Cardiac muscle cell (in vitro differentiated cells and primary cell): ENCODE data around the gene KDM2A. TPM values are rescaled to one million over a fixed set of nuclear protein-coding genes. Genes with fewer than 3 reads are reported as not detected.
"Not testable (repeated sequence)": the region's sequence is repeated elsewhere in the genome, so short reads cannot be mapped to it uniquely, and the experiment has no call there.

Experiments used
- DNase-seq, 2 donors: peaks; one replicate each; pipeline versions ENCODE4 v3.0.0 to v3.0.0-alpha.2; 2010 to 2017; ENCODE audit warnings: low read depth in 1 of 2, low spot score in 1 of 2
- H3K27ac ChIP-seq: fragments of 200-600 bp; sonication (generic); 2 replicates; pipeline ENCODE4 v1.5.1; 2016
- H3K27me3 ChIP-seq: fragments of 200-600 bp; sonication (generic); 2 replicates; pipeline ENCODE4 v1.6.0; 2016; ENCODE audit warnings: control low read depth
- H3K36me3 ChIP-seq: fragments of 200-600 bp; sonication (generic); 2 replicates; pipeline ENCODE4 v1.5.1; 2016; ENCODE audit warnings: control low read depth
- H3K4me1 ChIP-seq: fragments of 200-600 bp; sonication (generic); 2 replicates; pipeline ENCODE4 v1.8.1; 2017; ENCODE audit warnings: low read depth, mild to moderate bottlenecking, mixed run types
- H3K4me3 ChIP-seq: fragments of 200-600 bp; sonication (generic); 2 replicates; pipeline ENCODE4 v1.5.1; 2016; ENCODE audit warnings: mild to moderate bottlenecking
- H3K9me3 ChIP-seq: fragments of 200-600 bp; sonication (generic); 2 replicates; pipeline ENCODE4 v1.5.1; 2017; ENCODE audit warnings: low read depth, mild to moderate bottlenecking, control low read depth
- polyA plus RNA-seq: library from polyadenylated mRNA; unstranded; fragments of >200 nt; fragmentation: Nextera tagmentation; extraction: Ambion mirVana; gene quantifications from 2 replicates; pipeline ENCODE4 v1.2.1, GENCODE V29; 2016
- total RNA-seq: library from RNA; depleted of rRNA; stranded (reverse); fragments of >200 nt; gene quantifications from 2 replicates; pipeline ENCODE4 v1.2.3, GENCODE V29; 2016
- TF ChIP-seq, protein P1 (sequence below): IDR thresholded peaks from 2 replicates; pipeline ENCODE4 v1.5.1; 2012; ENCODE audit warnings: low read depth, mild to moderate bottlenecking, low read length

Gene KDM2A
- total and polyA plus RNA-seq, 2 experiments from 2014 or later: 17.6 to 37.8 TPM

DNA sequence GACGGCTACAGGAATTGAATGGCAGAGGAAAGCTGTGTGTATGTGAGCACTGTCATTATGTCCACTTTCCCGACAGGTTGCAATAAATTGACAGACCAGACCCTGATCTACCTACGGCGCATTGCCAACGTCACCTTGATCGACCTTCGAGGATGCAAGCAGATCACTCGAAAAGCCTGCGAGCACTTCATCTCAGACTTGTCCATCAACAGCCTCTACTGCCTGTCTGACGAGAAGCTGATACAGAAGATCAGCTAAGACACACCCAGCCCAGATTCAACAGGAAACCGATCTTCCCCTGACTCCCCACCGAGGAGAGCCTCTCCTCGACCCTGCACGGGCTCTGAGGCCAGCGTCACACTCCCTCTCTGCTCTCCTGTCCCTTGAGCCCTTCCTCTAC is 135.7 kb downstream of the KDM2A start:
- Histone ChIP-seq H3K4me3 (no peak overlapping the region), H3K9me3 (no peaks in the 10 kb centered on the region), H3K4me1 (peaks cover 4% of the 10 kb centered on the region), H3K27me3 (no peaks in the 10 kb centered on the region), H3K36me3 (peaks cover 57% of the 10 kb centered on the region), H3K27ac (no peak overlapping the region)
- TF ChIP-seq, protein P1, sequence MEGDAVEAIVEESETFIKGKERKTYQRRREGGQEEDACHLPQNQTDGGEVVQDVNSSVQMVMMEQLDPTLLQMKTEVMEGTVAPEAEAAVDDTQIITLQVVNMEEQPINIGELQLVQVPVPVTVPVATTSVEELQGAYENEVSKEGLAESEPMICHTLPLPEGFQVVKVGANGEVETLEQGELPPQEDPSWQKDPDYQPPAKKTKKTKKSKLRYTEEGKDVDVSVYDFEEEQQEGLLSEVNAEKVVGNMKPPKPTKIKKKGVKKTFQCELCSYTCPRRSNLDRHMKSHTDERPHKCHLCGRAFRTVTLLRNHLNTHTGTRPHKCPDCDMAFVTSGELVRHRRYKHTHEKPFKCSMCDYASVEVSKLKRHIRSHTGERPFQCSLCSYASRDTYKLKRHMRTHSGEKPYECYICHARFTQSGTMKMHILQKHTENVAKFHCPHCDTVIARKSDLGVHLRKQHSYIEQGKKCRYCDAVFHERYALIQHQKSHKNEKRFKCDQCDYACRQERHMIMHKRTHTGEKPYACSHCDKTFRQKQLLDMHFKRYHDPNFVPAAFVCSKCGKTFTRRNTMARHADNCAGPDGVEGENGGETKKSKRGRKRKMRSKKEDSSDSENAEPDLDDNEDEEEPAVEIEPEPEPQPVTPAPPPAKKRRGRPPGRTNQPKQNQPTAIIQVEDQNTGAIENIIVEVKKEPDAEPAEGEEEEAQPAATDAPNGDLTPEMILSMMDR: no peak
- DNase-seq: no peak

- peaks cover 51% of the 10 kb centered on the region for H3K36me3 ChIP-seq
- H3K27ac ChIP-seq: no peak overlapping the region
- peaks cover 4% of the 10 kb centered on the region for H3K4me1 ChIP-seq
- H3K27me3 ChIP-seq: no peaks in the 10 kb centered on the region
- TF ChIP-seq, protein P1: no peak
- H3K9me3 ChIP-seq: no peaks in the 10 kb centered on the region
- no peak overlapping the region for H3K4me3 ChIP-seq
- DNase-seq: no peak
These were observed 136.3 kb downstream of the KDM2A start for GRCh38 chr11:67255353-67255752.

DNA sequence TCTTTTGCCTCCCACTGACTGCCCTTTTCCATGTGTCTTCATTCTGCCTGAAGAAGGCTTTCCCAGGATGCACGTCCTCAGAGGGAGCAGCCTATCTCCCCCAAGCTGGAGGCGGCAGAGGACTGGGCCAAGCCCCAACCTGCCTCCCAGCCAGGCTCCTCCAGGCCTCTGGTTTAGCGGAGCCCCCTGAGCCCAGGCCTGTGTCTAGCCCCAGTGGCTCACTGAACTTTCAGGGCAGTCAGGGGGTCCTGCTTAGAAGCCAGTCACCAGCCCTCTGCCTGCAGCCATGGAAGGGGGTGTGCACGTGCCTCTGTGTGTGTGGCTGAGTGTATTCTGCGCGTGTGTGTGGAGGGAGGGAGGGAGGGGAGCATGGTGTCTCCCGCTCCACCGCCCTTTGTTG is 136.8 kb downstream of the KDM2A start:
- TF ChIP-seq, protein P1: no peak

DNA sequence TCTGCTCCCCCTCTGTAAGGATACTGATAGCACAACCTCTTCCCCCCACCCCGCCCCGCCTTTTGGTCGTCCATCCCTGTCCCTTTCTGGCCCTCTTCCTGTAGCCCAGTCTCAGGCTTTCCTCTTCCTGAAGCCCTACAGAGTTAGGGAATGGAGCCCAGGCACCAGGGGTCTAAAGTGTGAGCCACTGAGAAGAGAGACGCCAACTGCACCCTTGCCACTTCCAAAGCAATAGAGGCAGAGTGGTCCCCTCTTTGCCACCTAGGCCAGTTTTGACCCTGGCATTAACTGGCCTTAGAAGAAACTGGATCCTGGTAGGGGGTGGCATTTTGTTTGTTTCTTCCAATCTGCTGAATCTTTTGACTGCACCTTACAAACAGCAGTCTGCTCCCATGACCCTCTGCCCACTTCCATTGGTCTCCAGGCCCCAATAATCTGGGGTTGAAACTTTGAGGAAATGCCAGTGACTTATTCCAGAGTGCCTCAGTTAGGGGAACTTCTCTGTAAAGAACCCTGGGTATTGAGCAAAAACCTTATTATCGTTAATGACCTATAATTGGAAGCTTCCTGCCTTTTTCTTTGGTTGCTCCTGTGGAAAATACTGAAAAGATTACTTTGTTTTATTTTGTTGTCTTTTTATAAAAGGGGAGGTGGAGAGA is 137.5 kb downstream of the KDM2A start:
- peaks cover 4% of the 10 kb centered on the region for H3K4me1 ChIP-seq
- H3K36me3 ChIP-seq: peaks cover 44% of the 10 kb centered on the region
- TF ChIP-seq, protein P1: no peak
- DNase-seq: no peak
- H3K27me3 ChIP-seq: no peaks in the 10 kb centered on the region
- no peaks in the 10 kb centered on the region for H3K9me3 ChIP-seq
- H3K4me3 ChIP-seq: no peak overlapping the region
- no peak overlapping the region for H3K27ac ChIP-seq

More for the DNA sequence above, 136.8 kb downstream of the KDM2A start:
- DNase-seq: no peak
- peaks cover 49% of the 10 kb centered on the region for H3K36me3 ChIP-seq
- no peaks in the 10 kb centered on the region for H3K9me3 ChIP-seq
- H3K4me3 ChIP-seq: no peak overlapping the region
- H3K27me3 ChIP-seq: no peaks in the 10 kb centered on the region
- H3K27ac ChIP-seq: no peak overlapping the region
- H3K4me1 ChIP-seq: peaks cover 4% of the 10 kb centered on the region

DNA sequence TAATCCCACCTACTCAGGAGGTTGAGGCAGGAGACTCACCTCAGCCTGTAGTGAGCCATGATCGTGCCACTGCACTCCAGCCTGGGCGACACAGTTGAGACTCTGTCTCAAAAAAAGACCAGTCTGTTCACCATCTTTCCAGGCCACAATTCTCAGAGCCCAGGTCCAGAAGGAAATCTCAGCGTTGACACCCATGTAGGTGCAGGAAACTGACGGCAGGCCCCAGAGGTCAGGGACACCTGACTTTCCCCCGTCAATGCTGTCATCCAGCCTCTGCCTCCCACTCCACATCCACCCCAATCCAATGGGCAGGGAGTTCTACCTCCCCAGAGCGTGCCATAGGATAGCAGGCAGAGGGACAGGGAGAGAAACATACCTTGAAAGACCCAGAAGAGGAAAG is 141.3 kb downstream of the KDM2A start:
- H3K36me3 ChIP-seq: peaks cover 12% of the 10 kb centered on the region
- H3K27ac ChIP-seq: no peak overlapping the region
- H3K27me3 ChIP-seq: no peaks in the 10 kb centered on the region
- no peaks in the 10 kb centered on the region for H3K9me3 ChIP-seq
- no peak for DNase-seq
- TF ChIP-seq, protein P1: no peak
- H3K4me1 ChIP-seq: no peaks in the 10 kb centered on the region
- H3K4me3 ChIP-seq: no peak overlapping the region

DNA sequence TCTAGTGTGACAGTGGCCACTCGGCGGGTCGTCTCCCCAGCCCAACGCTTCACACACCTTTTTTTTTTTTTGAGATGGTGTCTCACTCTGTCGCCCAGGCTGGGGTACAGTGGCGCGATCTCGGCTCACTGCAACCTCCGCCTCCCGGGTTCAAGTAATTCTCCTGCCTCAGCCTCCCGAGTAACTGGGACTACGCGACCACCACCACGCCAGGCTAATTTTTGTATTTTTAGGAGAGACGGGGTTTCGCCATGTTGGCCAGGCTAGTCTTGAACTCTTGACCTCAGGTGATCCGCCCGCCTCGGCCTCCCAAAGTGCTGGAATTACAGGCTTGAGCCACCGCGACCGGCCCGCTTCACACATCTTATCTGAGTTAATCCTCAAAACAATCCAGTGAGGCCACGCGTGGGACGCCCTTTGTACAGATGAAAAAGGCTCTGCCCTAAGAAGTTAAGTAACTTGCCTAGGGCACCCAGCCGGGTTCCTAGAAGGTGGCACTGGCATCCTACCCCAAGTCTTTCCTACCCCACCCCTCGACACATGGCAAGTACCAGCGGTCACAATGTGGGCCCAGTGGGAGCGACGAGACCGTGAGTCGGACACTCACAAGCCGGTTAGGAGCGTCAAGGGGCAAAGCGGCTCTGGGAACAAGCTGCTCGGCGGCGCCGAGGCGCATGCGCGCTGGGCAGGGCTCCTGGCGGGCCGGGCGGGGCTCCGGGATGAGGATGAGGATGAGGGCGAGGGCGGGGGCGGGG is 142.0 kb downstream of the KDM2A start:
- H3K27ac ChIP-seq, H3K36me3 ChIP-seq, H3K27me3 ChIP-seq, H3K9me3 ChIP-seq, H3K4me1 ChIP-seq: not testable (repeated sequence)
- DNase-seq: peak; percentile 63 to 70
- H3K4me3 ChIP-seq: peak overlapping the region; percentile 22
